Heart right ventricle (tissue), 16 donors: ENCODE data around the gene GNS. TPM values are rescaled to one million over a fixed set of nuclear protein-coding genes. Genes with fewer than 3 reads are reported as not detected.

ENCODE experiments used
- ATAC-seq, 8 donors: fragments of 200-7000 bp; cut with Tn5 transposase; one replicate each; pipeline ENCODE4 v1.9.1; 2020; ENCODE audit warnings: mild to moderate bottlenecking in 8 of 8, moderate library complexity in 8 of 8, moderate number of reproducible peaks in 1 of 8
- DNase-seq, 2 donors: peaks; one replicate each; pipeline ENCODE4 v3.0.0-alpha.2; 2020
- H3K27ac ChIP-seq, 10 donors: fragments of 200-600 bp; sonication (generic) in 2 of 10; one replicate each; pipeline versions ENCODE4 v1.5.0 to v1.8.0; 2020 to 2022; ENCODE audit warnings: mild to moderate bottlenecking in 3 of 10
- H3K27me3 ChIP-seq, 7 donors: fragments of 200-600 bp; one replicate each; pipeline ENCODE4 v1.8.0; 2021 to 2022; ENCODE audit warnings: mild to moderate bottlenecking in 2 of 7
- H3K36me3 ChIP-seq, 9 donors: fragments of 200-600 bp; sonication (generic) in 1 of 9; one replicate each; pipeline versions ENCODE4 v1.5.0 to v1.8.0; 2020 to 2022; ENCODE audit warnings: mild to moderate bottlenecking in 2 of 9
- H3K4me1 ChIP-seq, 9 donors: fragments of 200-600 bp; sonication (generic) in 1 of 9; one replicate each; pipeline versions ENCODE4 v1.5.0 to v1.8.0; 2020 to 2022; ENCODE audit warnings: mild to moderate bottlenecking in 4 of 9
- H3K4me3 ChIP-seq, 10 donors: fragments of 200-600 bp; sonication (generic) in 2 of 10; one replicate each; pipeline versions ENCODE4 v1.5.0 to v1.8.0; 2020 to 2022; ENCODE audit warnings: mild to moderate bottlenecking in 7 of 10, moderate library complexity in 2 of 10
- H3K9me3 ChIP-seq, 11 donors: fragments of 200-600 bp in 10 of 11; sonication (generic) in 2 of 11; one replicate each; pipeline versions ENCODE4 v1.5.0 to v1.8.0; 2013 to 2022; ENCODE audit warnings: mild to moderate bottlenecking in 2 of 11, control low read depth in 1 of 11, moderate library complexity in 1 of 11
- CTCF ChIP-seq, 9 donors: fragments of 200-600 bp; sonication (generic) in 2 of 9; IDR thresholded peaks; one replicate each; pipeline versions ENCODE4 v1.5.0 to v1.8.0; 2021 to 2022; ENCODE audit warnings: antibody characterized with exemption in 9 of 9, mild to moderate bottlenecking in 5 of 9, moderate library complexity in 1 of 9
- WGBS, 2 donors: extraction: QIAGEN DNeasy Blood & Tissue Kit; methylation state at CpG; one replicate each; pipeline ENCODE4 v1.1.7; 2013; ENCODE audit warnings: inconsistent platforms in 1 of 2; 5-methylcytosine and 5-hydroxymethylcytosine counted together
- intact Hi-C, 10 donors: fragments of 100-400 bp; cut with DNase I; formaldehyde crosslinking; loops; one replicate each; pipeline versions ENCODE4 v1.11.1 to v1.14.2; 2022
- polyA plus RNA-seq, 2 donors: library from polyadenylated mRNA; stranded (reverse); fragments of 200-250 nt; gene quantifications; one replicate each; pipeline ENCODE4 v1.2.3, GENCODE V29; 2013
- total RNA-seq, 10 donors: library from RNA; stranded (reverse); fragmentation: NEBNext Ultra II Directional in 3 of 10; extraction: Animal tissue kit (Norgen Biotek cat#: 25700) in 3 of 10; gene quantifications; one replicate each; pipeline versions ENCODE4 v1.2.1 to v1.2.4, GENCODE V29; 2021 to 2023
- donor health status: Arrhythmogenic right ventricular cardiomyopathy.
- donor health status: ischemic (EF 13 %, LVEDD 7.1; RV severe dilation, severe dysfunction).
- donor health status: healthy with polysubstance abuse.
- donor health status: DM: no; HTN: yes; CAD: no.
- donor health status: DM: no; HTN: no; CAD: no.
- donor health status: ischemic (EF 25% LVEDD 6.9; RV normal size, moderate dysfunction).
- donor health status: ischemic (EF 25% LVEDD 5.7; RV mildly dilated, moderate dysfunction).
- donor health status: healthy.
- donor health status: DM: yes; HTN: yes; CAD: no.
- donor health status: Ischemic cardiomyopathy.
- donor health status: ischemic (EF 35%, LVEDD 5.7; RV mildly dilated, moderate dysfunction).
- donor health status: nonischemic (EF 11% LVEDD 7.7; RV severe dilation, severe dysfunction).
- donor health status: DM: yes; HTN: yes; CAD: no.
- donor health status: PGD.
- donor health status: ischemic (EF 29% LVEDD 5.4; RV normal size, mild dysfunction).
- donor health status: nonischemic (EF 23%, LVEDD 6.1; RV moderate dilation, normal function).

GNS gene
- total and polyA plus RNA-seq, 12 donors: 20.4 to 204 (median 101) TPM

GRCh38 chr12:64672925-64673409 lies 86.2 kb downstream of the GNS start:
- peak in 3 of 8 donors; percentile 6 to 26 (median 10) for ATAC-seq
- no peaks in the 10 kb centered on the region for H3K36me3 ChIP-seq
- H3K4me3 ChIP-seq: peak overlapping the region in 1 of 10 donors; percentile 0
- peaks cover 32 to 100% (median 93%) of the 10 kb centered on the region in 9 donors for H3K4me1 ChIP-seq
- WGBS, 2 donors: 10 to 11% methylated on average over 8 of the region's 8 CpGs
- intact Hi-C loops: loop anchor here in 2 of 10 donors (5.0 kb wide), 2 partner anchors 41 to 61 kb away; partner anchors contain the start of gene RASSF3 (in 1 of the 2)
- TF ChIP-seq CTCF (IDR thresholded peaks at IDR 0.05): no peak
- peak; percentile 56 to 71 for DNase-seq
- peak overlapping the region in 9 of 10 donors; percentile 61 to 89 (median 79) for H3K27ac ChIP-seq
- H3K27me3 ChIP-seq: no peaks in the 10 kb centered on the region
- no peaks in the 10 kb centered on the region for H3K9me3 ChIP-seq

DNA sequence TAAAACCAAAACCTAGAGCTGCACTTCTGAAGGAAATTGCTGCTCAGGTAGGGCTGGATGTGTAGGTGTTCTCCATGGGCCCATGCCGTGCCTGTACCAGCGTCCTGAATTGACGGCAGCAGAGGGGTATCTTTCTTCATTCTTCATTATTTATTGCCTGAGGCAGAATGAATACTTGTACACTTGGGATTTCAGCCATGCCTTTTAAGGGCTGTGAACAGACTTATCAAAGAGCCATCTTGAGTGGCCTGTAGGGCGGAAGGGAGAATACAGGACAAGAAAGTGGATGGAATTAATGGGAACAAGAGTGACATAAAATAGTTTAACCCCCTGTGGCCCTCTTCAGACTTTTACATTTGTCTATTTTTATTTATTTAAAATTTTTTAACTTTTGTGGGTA lies 87.5 kb downstream of the GNS start:
- H3K27me3 ChIP-seq: no peaks in the 10 kb centered on the region
- no peak for TF ChIP-seq CTCF (IDR thresholded peaks at IDR 0.05)
- peaks cover 32 to 100% (median 97%) of the 10 kb centered on the region in 9 donors for H3K4me1 ChIP-seq
- H3K9me3 ChIP-seq: no peaks in the 10 kb centered on the region
- 37 to 47% methylated on average over 4 of the region's 4 CpGs for WGBS, 2 donors
- DNase-seq (no peak), ATAC-seq (no peak)
- H3K4me3 ChIP-seq: no peak overlapping the region
- intact Hi-C loops: loop anchor here in 2 of 10 donors (5.0 kb wide), 2 partner anchors 39 to 59 kb away; partner anchors contain the start of gene RASSF3 (in 1 of the 2)
- peak overlapping the region; percentile 30 to 89 (median 80) for H3K27ac ChIP-seq
- H3K36me3 ChIP-seq: no peaks in the 10 kb centered on the region

GRCh38 chr12:64670919-64671639 lies 88.1 kb downstream of the GNS start:
- DNase-seq (no peak), ATAC-seq (peak in 6 of 8 donors; percentile 28 to 51 (median 40))
- 50 to 52% methylated on average over 8 of the region's 8 CpGs for WGBS, 2 donors
- TF ChIP-seq CTCF (IDR thresholded peaks at IDR 0.05): no peak
- H3K27ac ChIP-seq: peak overlapping the region; percentile 30 to 89 (median 80)
- intact Hi-C loops: loop anchor here in 2 of 10 donors (5.0 kb wide), 2 partner anchors 39 to 59 kb away; partner anchors contain the start of gene RASSF3 (in 1 of the 2)
- no peaks in the 10 kb centered on the region for H3K36me3 ChIP-seq
- no peaks in the 10 kb centered on the region for H3K9me3 ChIP-seq
- H3K4me1 ChIP-seq: peaks cover 36 to 100% (median 97%) of the 10 kb centered on the region in 9 donors
- no peak overlapping the region for H3K4me3 ChIP-seq
- no peaks in the 10 kb centered on the region for H3K27me3 ChIP-seq

DNA sequence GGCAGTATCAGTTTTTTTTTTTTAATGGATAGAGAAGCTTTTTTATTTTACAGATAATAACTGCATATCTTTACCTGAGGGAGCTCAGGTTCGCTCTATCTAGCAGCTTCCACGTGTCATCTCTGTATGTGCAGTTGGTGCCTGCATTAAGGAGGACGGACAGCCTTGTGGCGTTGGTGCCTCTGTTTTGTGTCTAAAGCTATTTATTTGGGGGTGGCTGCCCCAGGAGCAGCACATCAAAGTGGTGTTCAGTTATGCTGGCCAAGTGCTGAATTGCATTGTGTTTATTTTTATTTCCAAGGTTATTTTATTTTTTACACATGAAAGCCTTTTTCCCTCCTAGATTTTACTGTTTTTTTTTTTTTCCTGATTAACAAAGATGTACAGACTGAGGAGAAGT lies 89.2 kb downstream of the GNS start:
- intact Hi-C loops: loop anchor here in 2 of 10 donors (5.0 kb wide), 2 partner anchors 38 to 58 kb away; partner anchors contain the start of gene RASSF3 (in 1 of the 2)
- H3K27me3 ChIP-seq: no peaks in the 10 kb centered on the region
- peak overlapping the region in 5 of 10 donors; percentile 4 to 25 (median 8) for H3K4me3 ChIP-seq
- no peaks in the 10 kb centered on the region for H3K9me3 ChIP-seq
- peak overlapping the region in 8 of 10 donors; percentile 56 to 89 (median 80) for H3K27ac ChIP-seq
- DNase-seq: no peak
- WGBS, 2 donors: 38 to 40% methylated on average over 4 of the region's 4 CpGs
- ATAC-seq: no peak
- H3K36me3 ChIP-seq: no peaks in the 10 kb centered on the region
- H3K4me1 ChIP-seq: peaks cover 41 to 100% (median 97%) of the 10 kb centered on the region in 9 donors
- TF ChIP-seq CTCF (IDR thresholded peaks at IDR 0.05): no peak
